ENCODE results near the gene BCAP29.

BCAP29 gene

DNA sequence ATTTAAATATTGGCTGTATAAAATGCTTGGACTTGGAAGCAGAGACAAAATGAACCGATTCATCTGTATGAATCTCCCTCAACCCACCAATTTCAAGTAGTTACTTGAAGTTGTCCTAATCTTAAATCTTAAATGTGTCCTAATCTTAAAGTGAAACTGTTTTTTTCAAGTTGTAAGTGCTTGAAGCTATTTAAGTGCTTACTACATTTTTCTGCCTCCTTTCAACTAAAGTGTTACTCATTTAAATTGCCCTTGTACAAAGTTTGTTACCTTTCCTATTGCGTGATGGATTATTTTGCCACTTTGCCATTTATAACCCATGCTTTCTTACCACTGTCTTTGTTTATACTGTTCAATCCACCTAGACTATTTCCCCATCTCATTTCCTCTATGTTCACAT, 2.8 kb downstream of the BCAP29 start:
- DNase-seq, result peak; percentile 34

DNA sequence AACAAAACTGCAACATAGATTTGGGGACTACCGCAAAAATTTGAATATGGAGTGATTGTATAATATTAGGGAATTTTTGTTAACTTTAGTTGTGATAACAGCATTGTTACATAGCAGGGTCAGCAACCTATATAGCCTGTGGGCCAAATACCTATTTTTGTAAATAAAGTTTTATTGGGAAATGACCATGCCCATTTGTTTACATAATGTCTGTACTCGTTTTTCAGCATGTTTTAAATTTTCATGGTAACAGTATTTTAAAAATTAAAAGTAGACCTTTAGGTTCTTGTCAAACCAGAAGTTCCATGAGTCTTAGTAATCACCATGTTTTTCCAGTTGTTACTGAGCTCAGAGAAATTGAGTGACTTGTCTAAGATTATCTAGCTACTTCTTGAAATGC, 4.7 kb downstream of the BCAP29 start:
- DNase-seq, result no peak

DNA sequence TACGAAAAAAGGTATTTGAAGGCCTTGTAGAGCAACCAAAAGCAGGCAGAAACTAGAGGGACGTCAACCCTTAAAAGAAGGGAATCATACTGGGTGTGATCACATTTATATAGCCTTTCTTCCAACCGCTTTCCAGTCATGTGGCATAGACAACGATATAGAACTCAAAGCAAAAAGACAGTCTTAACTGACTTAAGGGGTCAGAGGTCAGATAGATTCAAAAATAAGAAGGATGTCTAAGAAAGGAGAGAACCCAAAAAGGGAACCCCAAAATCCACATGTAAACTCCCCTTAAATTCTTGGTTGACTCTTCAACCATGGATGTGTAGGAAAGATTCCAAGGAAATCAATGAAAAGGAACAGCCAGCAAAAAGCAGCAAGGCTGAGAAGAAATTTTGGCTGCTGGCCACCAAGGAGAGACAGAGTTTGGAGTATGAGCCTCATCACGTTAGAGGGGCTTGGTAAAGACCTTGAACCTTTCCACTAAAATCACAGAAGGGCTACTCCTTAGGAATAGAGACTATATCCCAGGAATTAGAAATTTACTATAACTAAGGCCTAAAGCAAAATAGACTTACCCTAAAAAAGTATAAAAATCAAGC, 8.6 kb downstream of the BCAP29 start:
- no peak for DNase-seq

GRCh38 chr7:107591421-107591820, 11.4 kb downstream of the BCAP29 start:
- DNase-seq, result no peak

DNA sequence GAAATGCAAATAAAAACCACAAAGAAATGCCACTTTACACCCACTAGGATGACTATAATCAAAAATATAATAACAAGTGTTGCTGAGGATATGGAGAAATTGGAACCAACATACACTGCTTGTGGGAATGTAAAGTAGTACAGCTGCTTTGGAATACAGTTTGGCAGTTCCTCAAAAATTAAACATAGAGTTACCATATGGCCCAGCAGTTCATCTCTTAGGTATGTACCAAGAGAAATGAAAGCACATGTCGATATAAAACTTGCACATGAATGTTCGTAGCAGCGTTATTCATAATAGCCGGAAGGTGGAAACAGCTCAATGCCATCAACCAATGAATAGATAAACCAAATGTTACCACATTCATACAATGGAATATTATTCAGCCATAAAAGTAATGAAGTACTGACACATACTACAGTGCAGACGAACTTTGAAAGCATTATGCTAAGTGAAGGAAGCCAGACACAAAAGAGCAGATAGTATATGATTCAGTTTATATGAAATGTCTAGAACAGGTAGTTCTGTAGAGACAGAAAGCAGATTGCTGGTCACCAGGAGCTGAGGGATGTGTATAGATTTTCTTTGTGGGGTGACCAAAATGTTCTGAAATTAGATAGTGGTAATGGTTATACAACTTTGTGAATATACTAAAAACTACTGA, 12.4 kb downstream of the BCAP29 start:
- DNase-seq, result no peak

DNA sequence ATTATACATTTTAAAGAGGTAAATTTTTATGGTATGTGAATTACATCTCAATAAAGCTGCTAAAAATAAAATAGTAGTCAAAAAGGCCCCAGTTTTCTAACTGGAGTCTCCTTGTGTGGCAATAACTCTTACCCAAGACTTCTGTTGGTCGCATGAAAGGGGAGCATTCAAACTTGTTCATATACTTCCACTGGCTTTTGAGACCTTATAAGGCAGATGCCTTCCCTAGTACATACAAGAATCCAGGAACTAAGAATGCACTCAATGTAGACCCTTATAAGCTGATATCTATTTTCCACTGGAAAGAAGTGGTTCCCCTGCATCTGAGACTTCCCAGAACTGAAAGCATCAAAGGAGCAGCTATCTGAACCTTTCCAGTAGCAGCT, 13.0 kb downstream of the BCAP29 start:
- DNase-seq, result no peak

DNA sequence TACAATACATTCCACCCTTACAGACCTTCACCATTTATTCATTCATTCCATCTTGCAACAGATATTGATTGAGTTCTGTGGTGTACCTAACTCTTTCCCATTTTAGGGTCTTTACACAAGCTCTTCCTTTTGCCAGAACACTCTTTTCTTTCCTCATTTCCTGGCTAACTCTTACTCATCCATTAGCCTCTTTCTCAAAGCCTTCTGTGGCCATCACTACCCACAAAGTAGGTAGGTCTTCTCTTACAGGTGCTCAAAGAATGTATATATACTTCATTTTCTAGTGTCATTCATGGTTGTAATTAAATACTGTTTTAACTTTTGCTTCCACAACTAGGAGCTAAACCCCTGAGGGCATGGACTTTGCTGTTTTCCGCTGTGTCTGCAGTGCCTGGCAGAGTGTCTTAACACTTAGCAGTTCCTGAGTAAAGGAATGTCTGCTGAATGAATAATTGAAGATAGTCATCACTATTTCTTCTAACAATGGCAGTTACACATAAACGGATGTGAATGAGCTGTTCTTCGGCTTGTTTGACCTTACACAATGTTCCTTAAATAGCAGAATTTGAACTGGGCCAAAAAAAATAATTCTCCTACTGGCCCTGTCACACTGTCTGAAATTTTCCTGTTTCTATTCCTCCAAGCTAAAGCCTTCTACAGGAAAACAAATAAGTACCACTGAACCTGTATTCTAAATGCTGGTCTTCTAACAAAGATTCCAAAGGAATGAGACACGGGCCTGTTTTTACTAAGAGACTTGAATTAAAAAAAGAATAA, 15.1 kb downstream of the BCAP29 start:
- no peak for DNase-seq

DNA sequence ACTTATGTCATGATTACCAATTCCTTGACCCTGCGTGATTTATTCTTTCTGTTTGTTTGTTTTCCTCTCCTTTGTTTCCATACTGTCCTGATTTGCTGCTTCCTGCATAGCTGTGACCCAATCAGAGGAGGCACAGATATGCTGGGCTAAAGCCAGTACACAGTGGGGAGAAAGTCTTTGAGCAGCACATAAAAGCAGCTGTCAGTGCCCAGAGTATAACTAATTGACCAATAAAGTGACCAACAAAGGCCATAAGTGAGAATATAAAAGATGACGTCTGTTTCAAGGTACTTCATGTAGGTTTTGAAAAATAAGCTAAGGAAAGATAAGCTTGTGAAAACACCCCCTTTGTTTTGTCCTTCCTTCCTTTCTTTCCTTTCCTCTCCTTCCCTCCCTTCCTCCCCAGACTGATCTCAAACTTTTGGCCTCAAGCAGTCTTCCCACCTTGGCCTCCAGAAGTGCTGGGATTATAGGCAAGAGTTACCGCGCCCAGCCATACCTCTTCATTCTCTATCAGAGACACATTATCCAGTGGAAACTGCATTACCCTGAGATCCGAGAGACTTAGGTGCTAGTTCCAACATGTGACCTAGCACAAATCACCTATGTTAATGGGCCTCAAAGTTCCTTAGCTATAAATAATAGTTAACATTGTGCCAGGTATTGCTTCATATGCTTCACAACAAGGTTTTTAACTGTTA, 17.0 kb downstream of the BCAP29 start:
- DNase-seq, result no peak

DNA sequence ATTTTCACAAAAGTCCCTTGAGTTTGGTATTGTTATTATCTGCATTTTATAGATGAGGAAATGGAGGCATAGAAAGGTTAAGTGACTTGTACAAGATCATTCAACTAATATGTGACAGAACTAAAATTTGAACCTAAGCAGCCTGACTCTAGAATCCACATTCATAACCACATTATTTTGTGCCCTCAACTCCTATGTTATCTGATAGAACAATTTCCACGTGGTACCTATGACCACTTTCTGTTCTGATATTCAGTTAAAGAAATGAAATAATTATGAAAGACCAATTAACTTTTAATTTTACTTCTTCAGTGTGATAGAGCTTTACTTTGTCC, 17.5 kb downstream of the BCAP29 start:
- no peak for DNase-seq

GRCh38 chr7:107597953-107598352, 17.9 kb downstream of the BCAP29 start:
- no peak for DNase-seq

DNA sequence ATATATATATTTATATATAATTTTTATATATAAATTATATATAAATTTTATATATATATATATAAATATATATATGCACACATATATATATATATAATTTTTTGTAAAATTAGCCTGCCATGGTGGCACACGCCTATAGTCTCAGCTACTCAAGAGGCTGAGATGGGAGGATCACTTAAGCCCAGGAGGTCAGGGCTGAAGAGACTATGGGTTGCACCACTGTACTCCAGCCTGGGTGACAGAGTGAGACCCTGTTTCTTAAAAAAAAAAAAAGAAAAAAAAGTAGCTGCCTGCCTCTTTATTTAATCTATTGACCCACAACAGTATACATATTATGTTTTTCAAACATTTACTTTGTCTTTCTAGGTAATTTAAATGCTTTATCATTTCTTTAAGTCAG, 19.2 kb downstream of the BCAP29 start:
- DNase-seq, result no peak

DNA sequence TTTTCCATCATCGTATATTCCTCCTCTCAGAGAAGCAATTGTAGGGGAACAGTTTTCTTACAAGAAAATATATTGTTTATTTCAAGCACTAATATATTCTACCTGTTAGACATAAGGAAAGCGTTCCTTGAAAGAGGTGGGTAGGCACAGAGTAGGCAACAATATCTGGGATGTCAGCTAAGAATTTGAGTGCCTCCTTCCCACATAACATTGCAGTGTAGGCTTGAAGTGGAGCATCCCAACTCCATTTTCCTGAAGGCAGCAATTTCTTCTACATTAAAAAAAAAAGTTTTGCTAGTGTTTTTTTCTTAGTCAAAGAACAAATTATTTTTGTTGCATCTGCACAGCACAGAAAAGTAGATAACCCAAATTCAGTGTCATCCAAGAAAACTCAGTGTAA, 20.8 kb downstream of the BCAP29 start:
- DNase-seq, result no peak

- no peak for DNase-seq
Observed at GRCh38 chr7:107605218-107605815, 25.3 kb downstream of the BCAP29 start.

DNA sequence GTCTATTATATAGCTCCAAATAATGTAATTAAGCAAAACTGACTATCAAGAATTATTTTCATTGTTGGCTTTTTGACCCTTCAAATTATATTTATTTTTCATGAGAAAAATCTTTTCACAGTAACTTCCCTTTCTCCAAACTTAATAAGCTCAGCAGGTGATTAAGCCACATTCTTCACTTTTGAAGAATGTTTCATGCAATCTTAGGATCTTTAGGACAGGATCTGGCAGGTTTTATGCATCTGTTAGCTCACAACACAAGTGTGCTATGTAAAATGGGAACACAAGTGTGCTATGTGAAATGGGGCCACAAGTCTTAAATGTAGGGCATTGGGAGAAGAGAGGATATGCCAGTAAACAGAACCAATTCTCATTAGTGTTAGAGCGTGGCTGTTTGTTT, 26.3 kb downstream of the BCAP29 start:
- no peak for DNase-seq

GRCh38 chr7:107609811-107610261, 29.8 kb downstream of the BCAP29 start:
- no peak for DNase-seq

DNA sequence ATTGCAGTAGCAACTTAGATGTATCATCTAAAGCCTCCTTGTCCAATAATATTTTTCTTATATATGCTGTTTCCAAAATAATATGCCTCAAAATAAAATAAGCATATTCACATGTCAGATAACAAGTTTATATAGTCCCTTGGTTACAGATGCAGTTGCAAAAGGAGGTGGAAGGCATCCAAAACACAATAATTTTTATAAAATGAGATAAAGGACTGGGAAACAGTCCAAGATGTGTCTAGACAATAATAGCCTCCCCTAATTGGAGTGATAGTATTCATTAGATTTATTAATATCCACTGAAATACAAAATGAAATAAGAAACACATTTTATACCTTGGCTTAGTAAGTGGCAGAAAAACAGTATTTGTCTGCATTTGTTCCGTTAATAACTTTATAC, 30.3 kb downstream of the BCAP29 start:
- peak; percentile 7 for DNase-seq

DNA sequence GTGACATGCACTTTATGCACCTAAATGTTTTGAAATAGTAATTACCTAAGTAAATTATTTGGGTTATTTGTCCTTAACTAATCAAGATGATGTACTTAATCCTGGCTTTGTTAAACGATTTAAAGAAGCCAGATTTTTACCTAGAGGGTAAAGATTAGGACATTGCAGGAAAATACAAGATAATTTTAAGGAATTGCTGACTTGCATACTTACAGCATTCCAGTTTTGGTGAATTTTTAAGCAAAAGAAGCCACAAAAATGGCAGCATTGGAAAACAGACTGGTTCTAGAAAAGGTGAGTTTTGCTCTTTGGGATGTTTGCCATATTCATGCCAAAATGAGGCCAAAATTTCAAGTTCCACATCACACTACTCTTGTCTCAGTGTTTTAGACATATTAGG, 33.4 kb downstream of the BCAP29 start:
- DNase-seq, result no peak

GRCh38 chr7:107613948-107614347, 33.9 kb downstream of the BCAP29 start:
- DNase-seq, result no peak

DNA sequence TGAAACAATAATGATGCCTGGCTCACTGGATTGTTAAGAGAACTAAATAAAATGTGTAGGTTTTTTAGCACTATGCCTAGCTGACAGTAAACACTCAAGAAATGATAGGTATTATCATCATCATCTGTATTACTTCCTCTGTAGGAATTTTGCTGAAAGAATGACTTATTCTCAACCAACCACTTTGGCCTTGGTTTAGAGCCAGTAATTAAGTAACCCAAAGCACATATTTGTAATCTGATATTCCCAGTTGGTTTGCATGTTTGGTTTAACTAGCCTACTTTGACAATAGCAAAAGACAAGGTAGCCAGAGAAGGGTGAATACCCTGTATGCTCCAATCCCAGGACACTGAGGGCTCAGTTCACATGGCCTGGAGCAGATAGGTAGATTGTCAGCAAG, 34.4 kb downstream of the BCAP29 start:
- DNase-seq, result no peak

DNA sequence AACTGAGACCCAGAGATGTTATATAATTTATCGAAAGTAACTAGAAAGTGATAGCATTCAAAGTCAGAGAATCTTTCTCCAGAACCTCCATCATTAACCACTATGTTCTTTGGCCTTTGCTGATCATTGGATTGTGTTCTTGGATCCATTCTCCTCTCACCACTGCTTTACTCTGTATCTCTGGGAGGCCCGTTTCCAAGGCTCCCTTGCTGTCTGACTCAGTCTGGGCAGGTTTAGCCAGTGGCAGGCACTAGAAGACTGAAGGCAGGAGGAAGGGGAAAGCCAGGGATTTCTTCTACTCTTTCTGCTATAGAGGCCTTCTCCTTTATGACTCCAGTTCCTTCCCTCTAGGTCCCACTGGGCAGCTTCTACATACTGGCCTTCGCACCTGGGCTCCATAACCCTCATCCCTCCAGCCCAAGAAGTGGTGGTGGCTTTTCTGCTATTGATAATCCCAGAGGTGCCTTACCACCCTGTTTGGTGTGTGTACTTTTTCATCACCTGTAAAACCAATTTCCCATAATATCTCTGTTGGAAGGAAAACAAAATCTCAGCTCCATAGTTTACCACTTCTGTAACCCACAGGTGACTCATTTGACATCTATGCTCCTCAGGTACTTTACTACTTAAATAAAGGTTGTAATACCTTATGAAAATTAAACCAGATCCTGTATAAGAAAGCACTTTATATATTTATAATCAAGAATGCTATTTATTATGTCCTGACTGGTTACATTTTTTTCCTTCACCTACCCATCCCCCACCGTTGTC, 36.0 kb downstream of the BCAP29 start:
- DNase-seq, result no peak

GRCh38 chr7:107622429-107622828, 42.4 kb downstream of the BCAP29 start:
- DNase-seq, result peak; percentile 8

DNA sequence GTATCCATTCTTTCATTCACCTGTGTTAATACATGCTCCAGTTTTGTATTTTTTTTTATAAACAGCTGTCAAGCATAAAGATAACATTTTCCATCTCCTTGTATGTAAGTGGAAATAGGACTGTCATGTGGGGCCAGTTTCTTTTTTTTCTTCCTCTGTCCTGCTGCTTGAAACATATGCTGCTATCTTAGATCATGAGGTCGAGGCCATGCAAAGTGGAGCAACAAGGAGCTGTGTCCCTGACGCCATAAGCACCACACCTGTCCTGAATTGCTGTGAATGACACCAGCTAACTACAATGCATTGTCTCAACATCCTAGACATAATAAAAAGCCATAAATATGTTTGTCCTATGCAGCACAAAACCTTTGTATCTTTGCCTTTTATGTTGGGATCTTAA, 42.8 kb downstream of the BCAP29 start:
- no peak for DNase-seq

DNA sequence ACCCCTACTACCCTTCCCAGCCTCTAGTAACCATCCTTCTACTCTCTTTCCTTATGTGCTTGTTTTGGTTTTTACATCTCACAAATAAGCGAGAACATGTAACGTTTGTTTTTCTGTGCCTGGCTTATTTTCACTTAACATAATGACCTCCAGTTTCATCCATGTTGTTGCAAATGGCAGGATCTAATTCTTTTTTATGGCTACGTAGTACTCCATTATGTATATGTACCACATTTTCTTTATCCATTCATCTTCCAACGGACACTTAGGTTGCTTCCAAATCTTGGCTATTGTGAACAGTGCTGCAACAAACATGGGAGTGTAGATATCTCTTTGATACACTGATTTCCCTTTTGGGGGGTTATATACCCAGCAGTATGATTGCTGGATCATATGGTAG, 47.0 kb downstream of the BCAP29 start:
- DNase-seq, result no peak

Measured in hematopoietic multipotent progenitor cell treated with erythropoietin and hydrocortisone succinate and interleukin-3 and kit ligand, for 4 days (in vitro differentiated cells).